SK-N-SH (cell line): ENCODE results near the gene EIF4G1.

Experiments
- CTCF ChIP-seq: fragments of 200-600 bp; sonication (generic); IDR thresholded peaks from 2 replicates; pipeline ENCODE4 v1.6.1; 2017; ENCODE audit warnings: antibody characterized with exemption, mild to moderate bottlenecking, moderate library complexity
- ELF1 ChIP-seq: IDR thresholded peaks from 2 replicates; pipeline ENCODE4 v1.4.0; 2012
- EP300 ChIP-seq, 2 experiments: IDR thresholded peaks; 2 replicates each; pipeline versions ENCODE4 v1.4.0 to v1.6.1; 2012; ENCODE audit warnings: borderline replicate concordance in 1 of 2, low read depth in 1 of 2, low read length in 1 of 2
- EZH2phosphoT487 ChIP-seq: fragments of 200-600 bp; sonication (generic); IDR thresholded peaks from 2 replicates; pipeline ENCODE4 v1.6.1; 2017; ENCODE audit warnings: low read depth, mixed run types, mild to moderate bottlenecking, antibody characterized with exemption, moderate library complexity, borderline replicate concordance
- SIN3A ChIP-seq: IDR thresholded peaks from 2 replicates; pipeline ENCODE4 v1.6.1; 2012; ENCODE audit warnings: low read depth, mild to moderate bottlenecking, low read length, moderate library complexity, borderline replicate concordance
- TAF1 ChIP-seq: IDR thresholded peaks from 2 replicates; pipeline ENCODE4 v1.6.1; 2012; ENCODE audit warnings: low read depth, mild to moderate bottlenecking, low read length, moderate library complexity, borderline replicate concordance
- TEAD4 ChIP-seq: IDR thresholded peaks from 2 replicates; pipeline ENCODE4 v1.4.0; 2012; ENCODE audit warnings: mild to moderate bottlenecking, borderline replicate concordance; ENCODE audit not compliant: insufficient read depth

GRCh38 chr3:184275961-184276910 lies 38.2 kb upstream of the EIF4G1 start, which contains the start of gene ECE2:
- no peak for TF ChIP-seq CTCF
- no peak for TF ChIP-seq TEAD4
- TF ChIP-seq EZH2phosphoT487, result no peak
- TF ChIP-seq EP300 (IDR thresholded peaks at IDR 0.05; ENCODE audit: borderline replicate concordance in 1 of 2, low read depth in 1 of 2, low read length in 1 of 2), result no peak
- no peak for TF ChIP-seq ELF1
- TF ChIP-seq TAF1, result no peak
- TF ChIP-seq SIN3A, result no peak
